SW 1271 (cell line): ENCODE results near the gene DKK3.

Experiments
- DNase-seq, 2 experiments: peaks; one replicate each; lab custom pipeline; 2025; lab: John Stamatoyannopoulos, UW

The DKK3 gene

DNA sequence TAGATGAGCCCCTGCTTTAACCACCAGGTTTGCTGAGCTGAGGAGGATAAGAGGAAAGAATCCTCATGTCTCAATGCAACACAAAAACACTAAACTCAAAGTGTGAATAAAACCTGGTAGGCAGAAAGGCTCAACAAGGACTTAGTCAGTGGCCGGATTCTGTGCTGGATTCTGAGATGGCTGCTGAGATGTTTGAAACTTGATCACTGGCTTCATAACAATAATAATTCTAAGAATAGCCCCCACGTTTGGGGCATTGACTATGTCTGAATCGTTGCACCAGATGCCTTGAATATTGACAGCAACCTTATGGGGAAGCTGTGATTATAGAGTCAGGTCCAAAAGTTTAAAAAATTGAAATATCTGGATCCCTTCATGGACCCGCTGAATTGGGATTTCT, 4.6 kb downstream of the DKK3 start:
- DNase-seq: no peak

DNA sequence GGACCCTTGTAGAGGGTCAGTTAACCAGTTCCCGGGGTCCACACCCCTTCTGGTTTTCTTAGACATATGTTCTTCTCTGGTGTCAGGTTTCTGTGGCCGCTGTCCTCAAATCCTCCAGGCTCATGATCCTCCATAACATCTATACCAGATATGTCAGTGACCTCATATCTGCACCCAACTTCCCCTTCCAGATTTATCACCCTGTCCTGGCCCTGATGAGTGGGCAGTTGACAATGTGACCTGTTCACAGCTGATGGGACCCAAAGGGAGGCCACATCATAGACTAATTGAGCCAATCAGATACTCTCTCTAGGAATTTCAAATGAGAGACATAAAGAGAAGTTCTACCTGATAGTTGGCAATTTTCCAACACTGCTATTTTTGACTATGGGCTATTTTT, 5.1 kb downstream of the DKK3 start:
- no peak for DNase-seq

DNA sequence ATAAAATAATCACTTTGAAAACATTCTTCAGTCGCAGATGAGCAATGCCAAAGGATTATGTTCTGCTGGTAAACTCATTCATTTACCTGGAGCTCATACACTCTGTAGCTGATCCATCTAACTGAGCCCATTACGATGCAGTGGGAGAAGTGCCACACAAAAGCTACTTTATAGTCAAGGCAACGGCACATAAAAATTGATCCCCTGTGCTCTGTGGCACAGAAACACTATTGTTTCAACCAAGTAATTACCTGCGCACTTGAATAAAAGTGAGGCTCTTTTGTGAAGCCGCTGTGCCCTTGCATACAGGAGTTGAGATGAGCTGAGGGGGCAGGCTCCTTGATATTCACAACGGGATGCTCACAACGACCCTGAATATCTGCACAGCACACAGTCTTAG, 7.2 kb downstream of the DKK3 start:
- no peak for DNase-seq

DNA sequence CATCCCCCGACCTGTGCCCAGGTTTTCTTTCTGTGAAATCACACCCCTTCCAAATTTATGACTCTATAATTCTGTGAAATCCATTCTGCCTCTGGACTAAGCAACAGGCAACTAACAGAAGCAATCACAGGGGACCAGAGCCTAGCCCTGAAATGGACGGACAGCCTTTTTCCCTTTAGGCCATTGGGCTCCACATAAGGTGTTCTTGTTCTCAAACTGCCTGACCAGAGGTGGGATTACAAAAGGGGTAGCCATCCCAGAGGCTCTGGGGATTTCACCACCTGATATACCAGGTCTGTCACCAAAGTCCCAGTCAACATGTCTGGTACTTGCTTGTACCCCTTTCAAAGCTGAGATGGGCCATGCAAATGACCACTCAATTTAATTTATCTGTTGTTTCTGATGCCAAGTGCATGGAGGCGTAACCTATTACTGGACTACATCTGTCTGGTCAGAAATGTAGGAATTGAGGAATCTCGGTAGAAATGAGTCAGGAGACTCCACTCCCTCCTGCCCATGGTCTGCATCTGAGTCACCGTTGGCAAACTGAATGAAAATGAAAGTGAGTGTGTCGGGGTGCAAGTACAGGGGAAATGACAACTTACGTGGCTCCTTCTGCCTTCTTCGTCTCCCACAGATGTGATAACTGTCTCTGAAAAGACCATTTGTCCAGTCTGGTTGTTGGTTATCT, 10.2 kb downstream of the DKK3 start:
- DNase-seq: peak; percentile 35 to 59

DNA sequence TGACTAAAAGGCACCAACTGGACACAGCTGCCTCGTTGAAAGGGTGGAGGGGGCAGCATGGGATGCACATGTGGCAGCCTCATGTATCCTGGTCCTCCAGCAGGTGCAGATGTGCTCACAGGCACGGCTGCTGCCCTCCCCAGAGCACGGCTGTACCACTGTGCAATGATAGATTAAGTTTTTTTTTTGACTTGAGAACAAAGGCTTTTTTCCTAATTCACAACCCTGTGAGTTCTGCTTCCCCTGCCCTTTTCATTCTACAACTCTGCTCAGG, 11.4 kb downstream of the DKK3 start:
- no peak for DNase-seq

DNA sequence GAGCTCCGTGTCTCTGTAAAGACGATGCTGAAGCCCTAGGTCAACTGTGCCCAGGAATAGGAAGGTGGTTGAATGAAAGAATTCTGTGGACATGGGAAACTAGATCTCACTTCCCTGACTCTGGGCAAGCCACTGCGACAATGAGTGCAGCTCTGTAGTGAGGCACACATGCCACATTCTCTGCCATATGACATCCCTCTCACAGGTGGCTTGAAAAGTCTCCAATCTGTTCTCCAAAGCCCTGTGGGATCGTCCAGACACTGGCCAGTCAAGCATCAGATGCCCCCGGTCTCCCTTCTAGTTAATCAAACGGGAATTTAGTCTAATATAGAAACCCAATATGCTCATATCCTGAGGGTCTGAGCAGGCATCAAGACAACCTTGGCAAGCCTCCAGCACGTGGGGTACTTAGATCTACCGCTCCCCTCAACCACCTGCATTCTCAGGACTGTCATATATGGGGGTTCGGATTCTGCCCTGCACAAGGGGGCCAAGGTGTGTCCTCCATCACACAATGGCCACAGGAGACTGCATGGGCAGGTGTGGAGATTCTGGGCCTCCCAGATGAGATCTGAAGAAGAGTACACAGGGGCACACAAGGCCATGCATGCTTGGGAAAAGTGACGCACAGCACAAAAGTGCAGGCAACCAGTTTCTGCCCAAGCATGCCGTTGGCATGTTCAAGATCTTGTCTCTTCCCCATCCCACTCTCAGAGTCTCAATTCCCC, 11.9 kb downstream of the DKK3 start:
- DNase-seq: no peak

DNA sequence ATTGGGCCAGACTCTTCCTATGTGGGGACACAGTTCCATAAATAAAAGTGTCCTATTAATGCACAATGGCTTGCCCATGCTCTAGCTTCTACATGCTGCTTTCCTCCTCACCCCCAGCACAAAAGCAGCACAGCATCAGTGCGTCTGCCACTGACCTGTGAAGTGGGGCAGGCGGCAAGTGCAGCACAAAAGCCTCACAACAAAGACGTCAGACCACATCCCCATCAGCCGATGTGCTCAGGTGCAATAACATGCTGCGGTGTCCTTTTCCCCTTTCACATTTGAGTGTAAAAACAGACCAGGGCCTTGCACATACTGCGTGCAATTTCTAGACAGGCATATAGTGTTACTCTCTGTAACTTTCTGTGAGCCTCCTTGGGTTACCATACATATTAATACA, 12.8 kb downstream of the DKK3 start:
- DNase-seq: no peak

DNA sequence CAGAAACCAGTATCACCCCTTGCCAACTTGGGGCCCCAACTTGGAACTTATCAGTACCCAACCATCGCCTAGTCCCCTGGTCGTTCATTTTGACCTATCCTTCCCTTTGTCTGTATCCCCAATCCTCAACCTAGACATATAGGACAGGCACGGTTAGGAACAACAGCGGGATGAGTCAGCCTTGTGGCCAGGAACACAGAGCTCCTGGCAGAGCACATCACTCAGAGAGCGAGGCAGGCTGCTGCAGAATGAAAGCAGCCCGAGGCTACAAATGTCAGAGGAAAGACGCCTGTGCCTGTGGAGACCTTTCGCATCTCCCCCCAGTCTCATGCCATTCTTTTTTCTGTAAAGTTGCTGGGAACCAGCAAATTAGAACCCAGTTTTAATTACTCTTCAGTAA, 14.6 kb downstream of the DKK3 start:
- peak in 1 of 2 experiments; percentile 75 for DNase-seq

DNA sequence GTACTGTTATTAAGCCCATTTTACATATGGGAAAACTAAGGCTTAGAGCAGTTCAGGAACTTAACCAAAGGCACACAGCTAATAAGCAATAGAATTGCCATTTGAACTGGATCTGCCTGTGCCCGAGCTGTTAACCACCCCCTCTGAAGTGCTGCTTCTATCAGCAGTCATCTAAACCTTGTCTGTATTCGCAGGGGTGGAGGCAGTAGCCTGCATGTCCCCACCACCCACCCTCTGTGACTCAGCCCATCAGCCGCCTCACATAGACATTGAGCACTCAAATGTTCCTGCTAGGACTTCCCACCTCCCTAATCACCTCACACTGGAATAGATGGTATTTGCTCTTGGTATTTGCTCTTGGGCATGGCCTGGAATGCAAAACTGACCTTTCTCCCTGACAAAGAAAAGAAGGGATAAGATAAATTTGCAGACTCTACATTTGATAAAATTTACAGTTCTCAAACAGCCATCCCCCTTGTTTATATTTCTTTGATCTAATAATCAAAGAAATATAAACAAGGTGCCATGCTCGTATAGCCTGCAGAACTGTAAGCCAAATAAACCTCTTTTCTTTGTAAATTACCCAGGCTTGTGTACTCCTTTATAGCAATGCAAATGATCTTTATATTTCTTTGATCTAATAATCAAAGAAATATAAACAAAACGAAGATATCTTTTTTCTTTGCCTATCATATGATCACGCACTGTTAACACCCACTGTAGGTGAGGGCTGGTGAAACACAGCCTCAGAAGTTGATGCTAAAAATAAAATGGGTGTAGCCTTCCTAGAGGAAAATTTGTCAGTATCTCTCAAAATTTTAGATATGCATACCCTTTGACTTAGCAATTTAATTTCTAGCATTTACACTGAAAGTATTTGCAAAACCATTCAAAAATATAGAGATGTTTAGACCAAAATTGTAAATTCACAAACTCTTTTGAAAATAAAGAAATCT, 15.9 kb downstream of the DKK3 start:
- no peak for DNase-seq

DNA sequence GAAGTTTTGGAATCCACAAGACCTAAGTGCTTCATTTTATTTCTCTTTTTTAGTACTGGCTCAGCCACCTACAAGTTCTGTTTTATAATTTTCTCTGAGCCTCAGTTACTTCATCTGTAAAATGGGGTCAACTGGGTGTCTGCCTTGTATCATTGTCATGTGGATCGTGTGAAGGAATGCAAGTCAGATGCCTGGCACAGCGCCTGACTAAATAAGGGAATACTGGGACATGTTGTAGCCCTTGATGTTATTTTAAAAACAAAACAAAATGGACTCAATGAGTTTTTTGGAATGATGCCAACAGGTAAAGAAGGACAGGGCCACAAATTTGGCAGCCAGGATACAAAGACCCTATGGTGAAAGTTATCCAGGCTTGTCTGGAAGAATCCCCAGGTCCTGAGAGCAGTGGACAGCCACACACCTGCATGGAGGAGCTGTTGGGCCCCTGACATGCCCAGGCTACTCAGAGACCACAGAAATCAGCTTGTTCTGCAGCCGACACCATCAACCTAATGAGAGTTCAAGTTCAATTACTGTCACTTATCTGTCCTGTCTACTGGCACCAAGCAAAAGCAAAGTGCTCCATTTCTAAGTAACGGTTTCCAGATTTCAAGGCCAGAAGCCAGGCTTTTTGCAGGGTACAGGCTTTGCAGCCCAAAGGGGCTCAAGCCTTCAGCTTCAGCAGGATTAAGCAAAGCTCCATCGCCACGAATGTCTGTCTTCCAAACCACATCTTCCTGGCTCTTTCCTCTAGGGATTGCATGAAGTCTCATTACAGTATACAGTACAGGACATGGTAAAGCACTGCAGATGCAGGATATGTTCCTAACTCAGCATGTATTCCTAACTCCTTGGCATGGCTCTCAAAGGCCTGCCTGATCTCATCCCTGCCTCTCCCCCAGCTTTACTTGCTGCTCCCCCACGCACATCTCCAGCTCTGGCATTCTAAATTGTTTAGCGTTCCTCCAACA, 18.4 kb downstream of the DKK3 start:
- DNase-seq: no peak

DNA sequence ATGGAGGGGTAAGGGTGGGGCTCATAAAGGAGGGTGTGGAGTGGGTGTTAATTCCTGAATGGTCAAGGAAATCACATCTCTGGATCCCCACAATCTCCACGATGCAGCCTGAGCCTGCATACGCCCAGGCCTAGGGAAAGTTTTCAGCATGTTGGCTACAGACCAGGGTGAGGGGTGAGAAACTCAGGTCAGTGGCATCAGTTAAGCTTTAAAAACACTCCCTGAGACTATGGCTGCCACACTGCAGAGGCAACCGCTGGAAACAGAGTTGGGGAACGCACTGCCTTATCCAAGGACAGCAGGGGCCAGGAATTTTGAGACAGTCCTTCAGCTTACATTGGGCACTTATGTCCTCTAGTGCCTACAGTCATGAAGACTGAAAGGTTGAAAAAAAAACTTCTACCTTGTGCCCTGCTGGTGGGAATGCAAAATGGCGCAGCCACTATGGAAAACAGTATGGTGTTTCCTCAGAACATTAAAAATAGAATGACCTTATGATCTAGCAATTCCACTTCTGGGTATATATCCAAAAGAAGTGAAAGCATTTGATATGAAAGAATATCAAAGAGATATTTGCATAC, 19.7 kb downstream of the DKK3 start:
- DNase-seq: peak in 1 of 2 experiments; percentile 24

DNA sequence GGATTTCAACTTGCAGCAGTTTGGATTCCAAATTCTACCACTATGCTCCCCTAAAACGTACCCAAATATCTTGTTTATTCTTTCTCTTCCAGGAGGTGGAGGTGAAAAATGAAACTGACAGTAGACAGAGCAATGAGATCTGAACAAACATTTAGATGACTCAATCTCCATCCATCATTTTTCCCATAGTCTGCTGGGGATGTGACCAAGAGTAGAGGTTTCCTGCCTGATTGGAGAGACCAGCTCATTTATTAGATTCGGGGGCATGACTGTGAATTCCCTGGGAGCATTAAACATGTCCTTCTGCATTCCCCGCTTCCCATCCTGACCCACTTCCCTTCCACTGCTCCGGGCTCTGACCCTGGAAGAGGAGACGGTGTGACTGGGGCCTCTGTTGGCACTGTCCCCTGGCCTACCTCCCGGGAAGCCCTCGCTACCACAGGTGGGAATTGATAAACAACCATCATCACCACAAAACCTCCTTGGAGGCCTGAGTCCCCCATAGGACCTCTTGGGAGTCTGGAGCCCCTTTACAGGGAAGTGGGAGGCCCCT, 20.3 kb downstream of the DKK3 start:
- DNase-seq: peak in 1 of 2 experiments; percentile 16

DNA sequence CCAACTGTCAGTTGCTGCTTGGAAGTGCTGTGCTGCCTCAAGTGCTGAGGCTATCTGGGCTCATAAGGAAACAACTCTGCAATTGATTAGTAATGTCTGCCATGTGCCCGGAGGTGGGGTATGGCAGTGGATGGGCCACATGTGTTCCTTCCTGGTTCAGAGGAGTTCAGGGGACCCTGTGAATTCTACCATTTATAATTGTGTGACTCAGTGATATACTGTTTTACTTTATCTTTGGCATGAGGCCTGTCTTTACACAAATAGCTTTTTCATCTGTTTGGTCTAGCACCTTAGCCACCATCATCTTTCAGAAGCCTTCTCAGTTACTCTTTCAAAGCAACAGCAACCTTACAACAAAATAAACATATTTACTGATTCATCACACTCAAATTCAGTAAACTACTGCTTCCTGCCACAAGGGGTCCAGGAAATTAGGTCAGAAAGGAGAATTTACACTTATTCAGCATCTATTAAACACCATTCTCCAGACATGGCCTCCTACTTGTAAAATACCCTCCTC, 20.9 kb downstream of the DKK3 start:
- peak in 1 of 2 experiments; percentile 38 for DNase-seq

DNA sequence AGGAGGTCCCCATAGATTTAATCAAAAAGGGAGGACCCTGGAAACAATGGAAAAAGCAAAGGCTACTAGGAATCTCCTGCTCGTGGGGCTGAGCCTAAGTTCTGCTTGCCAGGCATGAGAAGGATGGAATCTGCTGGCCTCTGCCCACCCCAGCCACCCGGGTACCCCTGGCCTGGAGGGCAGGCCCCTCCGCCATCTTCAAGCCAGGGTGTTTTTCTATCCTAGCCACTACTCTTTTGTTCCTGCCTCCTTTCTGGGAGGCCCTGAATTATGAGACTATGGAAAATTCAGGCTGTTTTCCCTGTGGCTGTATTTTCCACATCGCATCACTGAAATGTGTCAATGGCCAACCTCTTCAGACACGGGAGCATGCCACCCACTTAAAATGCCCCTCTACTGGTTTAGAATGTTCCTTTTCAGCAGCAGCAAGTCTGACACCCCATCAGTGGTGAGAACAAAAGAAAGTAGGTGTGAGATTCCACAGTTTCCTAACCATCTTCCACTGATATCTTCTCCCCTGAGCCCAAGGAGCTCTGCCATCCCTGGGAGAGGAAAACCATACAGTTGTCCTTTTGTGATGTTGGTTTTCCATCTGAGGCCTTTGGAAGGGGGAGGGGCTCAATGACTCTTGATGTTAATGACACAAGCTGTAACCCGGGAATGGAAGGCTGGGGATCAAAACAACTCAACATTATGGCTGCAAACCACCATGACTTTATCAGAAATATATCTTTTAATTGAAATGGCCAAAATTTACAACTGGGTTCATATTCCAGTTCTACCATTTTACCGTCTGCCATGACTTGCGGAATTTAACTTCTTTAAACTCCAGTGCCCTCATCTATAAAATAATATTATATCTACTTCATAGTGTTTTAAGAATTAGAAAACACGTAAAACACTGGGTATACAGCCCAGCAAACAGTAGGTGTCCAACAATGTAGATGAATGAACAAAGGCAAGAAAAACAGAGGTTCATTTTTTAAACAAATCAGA, 22.2 kb downstream of the DKK3 start:
- no peak for DNase-seq

DNA sequence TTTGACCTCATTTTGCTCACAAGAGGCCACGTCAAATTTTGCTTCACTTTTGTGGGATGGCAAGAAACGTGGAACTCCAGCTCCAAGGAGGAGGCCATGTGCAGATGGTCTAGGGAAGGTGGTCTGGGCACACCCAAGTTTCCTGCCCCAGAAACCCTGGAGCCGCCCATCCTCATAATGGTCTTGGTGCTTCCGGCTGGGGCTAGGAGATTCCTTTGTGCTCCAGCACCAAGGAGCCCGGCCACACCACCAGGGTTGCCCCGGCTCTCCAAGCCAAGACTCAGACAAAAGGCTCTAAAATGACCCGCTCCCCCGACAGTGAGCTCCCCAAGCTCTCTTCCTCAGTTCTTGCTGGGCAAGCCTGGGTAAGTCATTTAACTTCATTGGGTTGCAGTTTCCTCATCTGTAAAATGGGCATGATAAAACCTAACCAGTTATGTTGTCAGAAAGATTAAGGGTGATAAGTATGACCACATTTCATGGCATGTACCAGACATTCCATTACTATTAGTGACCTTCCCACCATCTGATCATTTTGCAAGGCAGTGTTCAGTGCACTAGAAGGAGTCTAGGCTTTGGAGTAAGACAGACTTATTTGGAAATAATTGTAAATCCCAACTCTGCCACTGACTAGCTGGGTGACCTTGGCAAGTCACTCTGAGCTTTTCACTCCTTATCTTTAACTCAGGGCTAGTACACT, 23.3 kb downstream of the DKK3 start:
- peak in 1 of 2 experiments; percentile 19 for DNase-seq

DNA sequence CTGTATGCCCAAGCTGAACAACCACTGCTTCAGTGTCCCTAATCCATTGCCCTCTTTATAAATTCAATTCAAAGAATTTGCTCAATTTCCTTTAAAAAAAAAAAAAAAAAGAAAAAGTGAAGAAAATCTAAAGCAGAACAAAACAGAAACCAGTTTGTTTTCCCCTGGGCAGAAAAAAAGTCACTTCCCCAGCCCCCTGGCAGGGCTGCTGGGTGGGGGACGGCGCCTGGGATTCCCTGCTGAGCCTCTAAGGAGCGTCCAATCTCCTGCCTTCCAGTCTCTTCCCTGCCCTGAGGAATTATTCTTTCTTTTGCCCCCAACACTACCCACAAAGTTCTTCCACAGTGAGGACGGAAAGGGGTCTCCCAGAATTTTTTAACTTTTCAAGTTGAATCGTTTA, 23.9 kb downstream of the DKK3 start:
- no peak for DNase-seq

DNA sequence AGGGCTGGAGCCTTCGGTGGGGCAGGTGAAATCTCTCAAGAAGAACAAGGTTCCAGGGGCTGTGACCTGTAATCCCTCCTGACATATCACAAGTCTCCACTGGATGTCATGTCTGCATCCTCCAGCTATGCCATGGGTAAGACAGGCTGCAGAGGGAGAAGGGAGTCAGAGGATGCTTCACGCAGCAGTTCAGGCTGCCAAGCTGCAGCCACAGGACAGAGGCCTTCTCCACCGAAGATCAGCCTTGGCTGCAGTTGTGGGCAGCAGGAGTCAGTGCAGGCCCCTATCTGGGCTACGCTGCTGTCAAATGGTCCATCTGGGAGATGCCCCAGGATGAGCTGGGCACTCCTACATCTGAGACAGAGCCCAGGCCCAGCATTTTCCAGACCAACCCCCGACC, 25.0 kb downstream of the DKK3 start:
- no peak for DNase-seq

DNA sequence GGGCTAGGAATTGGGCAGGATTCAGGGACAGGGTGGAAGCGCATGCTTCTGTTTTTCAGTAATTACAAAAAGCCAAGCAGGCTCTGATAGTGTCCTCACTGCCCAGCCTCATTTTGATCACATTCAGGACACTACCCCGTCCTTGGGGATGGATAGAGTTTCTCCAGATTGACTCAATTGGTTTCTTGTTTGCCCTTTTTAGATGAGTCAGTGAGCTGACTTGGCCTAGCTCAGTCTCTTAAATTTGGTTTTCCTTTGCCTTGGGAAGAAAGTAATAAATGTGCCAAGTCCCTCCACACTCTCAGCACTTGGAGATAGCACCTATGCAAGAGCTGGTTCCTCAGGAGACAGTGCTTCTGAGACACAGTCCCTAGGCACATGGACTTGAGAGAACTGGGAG, 25.5 kb downstream of the DKK3 start:
- no peak for DNase-seq

DNA sequence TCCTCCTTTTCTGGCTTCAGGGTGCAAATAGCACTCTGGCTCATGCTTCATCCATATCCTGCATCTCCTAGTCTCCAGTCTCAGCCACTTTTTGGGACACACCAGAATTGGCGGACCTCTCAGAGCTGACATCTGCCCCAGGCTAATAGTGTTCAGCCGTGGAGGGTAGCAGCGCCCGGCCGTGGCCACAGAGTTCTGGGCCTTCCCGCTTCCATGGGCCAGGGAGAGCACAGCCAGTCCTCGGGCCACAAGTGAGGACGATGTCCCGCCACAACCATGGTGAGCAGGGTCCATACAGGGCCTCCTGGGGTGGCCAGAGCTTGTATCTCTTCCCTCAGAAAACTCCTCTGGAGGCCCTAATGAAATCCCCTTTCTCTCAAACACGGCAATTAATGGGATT, 26.0 kb downstream of the DKK3 start:
- no peak for DNase-seq
